A549 (cell line): Measurements from ENCODE around the gene EFHD1. TPM values are rescaled to one million over a fixed set of nuclear protein-coding genes. Genes with fewer than 3 reads are reported as not detected.

Experiments
- ATAC-seq, 2 experiments: fragments of 200-7000 bp in 1 of 2; fragments of >200 bp in 1 of 2; cut with Nextera tagmentation in 1 of 2; cut with Tn5 transposase in 1 of 2; 3 replicates each; pipeline versions ENCODE4 v1.8.0 to v1.9.1; 2018 to 2020; ENCODE audit warnings: mild to moderate bottlenecking in 1 of 2, moderate library complexity in 1 of 2
- CTCF ChIA-PET: fragments of 300-600 bp; sonication (Branson Sonifier 250); formaldehyde crosslinking; extraction: SDS; loops from one replicate; lab custom pipeline; 2021; ENCODE audit warnings: antibody characterized with exemption, inconsistent platforms; lab: Yijun Ruan, JAX
- POLR2A ChIA-PET: fragments of 350-600 bp; formaldehyde crosslinking; extraction: SDS; loops from one replicate; lab custom pipeline; 2021; ENCODE audit warnings: antibody characterized with exemption, inconsistent platforms; lab: Yijun Ruan, JAX
- DNase-seq, 2 experiments: peaks; one replicate each; pipeline versions ENCODE4 v3.0.0 to v3.0.0-alpha.2; 2011 to 2016; ENCODE audit warnings: low read depth in 1 of 2, low spot score in 1 of 2
- FAIRE-seq: peaks from 2 replicates; lab custom pipeline; 2011; peaks lifted over from hg19 to GRCh38; lab: Jason Lieb, UNC
- H3K27ac ChIP-seq, 2 experiments: fragments of >200 bp; sonication (Bioruptor Twin); formaldehyde crosslinking; 3 replicates each; pipeline ENCODE4 v1.5.1; 2016 to 2017
- H3K4me1 ChIP-seq: fragments of >200 bp; sonication (Bioruptor Twin); formaldehyde crosslinking; 3 replicates; pipeline ENCODE4 v1.6.1; 2016
- H3K4me2 ChIP-seq: fragments of >200 bp; sonication (Bioruptor Twin); formaldehyde crosslinking; 3 replicates; pipeline ENCODE4 v1.6.1; 2016
- H3K4me3 ChIP-seq: fragments of >200 bp; sonication (Bioruptor Twin); formaldehyde crosslinking; 3 replicates; pipeline ENCODE4 v1.5.1; 2016
- H3K9me3 ChIP-seq: fragments of >200 bp; sonication (Bioruptor Twin); formaldehyde crosslinking; 3 replicates; pipeline ENCODE4 v1.6.1; 2016
- BCL3 ChIP-seq: fragments of >200 bp; sonication (Bioruptor Twin); formaldehyde crosslinking; IDR thresholded peaks from 3 replicates; pipeline ENCODE4 v1.6.1; 2016
- BHLHE40 ChIP-seq: IDR thresholded peaks from 2 replicates; pipeline ENCODE4 v1.6.1; 2012; ENCODE audit warnings: low read depth, low read length, inconsistent platforms
- CBX2 ChIP-seq: fragments of 200-600 bp; sonication (generic); IDR thresholded peaks from 2 replicates; pipeline ENCODE4 v1.6.1; 2016; ENCODE audit warnings: low read depth, mild to moderate bottlenecking, borderline replicate concordance
- CEBPB ChIP-seq, 2 experiments: fragments of >200 bp in 1 of 2; sonication (Bioruptor Twin) in 1 of 2; formaldehyde crosslinking in 1 of 2; IDR thresholded peaks; 2 replicates each; pipeline ENCODE4 v1.6.1; 2012 to 2016
- CHD2 ChIP-seq: fragments of 150-350 bp; IDR thresholded peaks from 2 replicates; pipeline ENCODE4 v1.6.1; 2014; ENCODE audit warnings: low read length; ENCODE audit not compliant: partially characterized antibody
- E2F6 ChIP-seq: IDR thresholded peaks from 2 replicates; pipeline ENCODE4 v1.6.1; 2012; ENCODE audit warnings: low read depth, borderline replicate concordance
- ELK1 ChIP-seq: fragments of 150-350 bp; IDR thresholded peaks from 2 replicates; pipeline ENCODE4 v1.6.1; 2014; ENCODE audit warnings: low read depth, mild to moderate bottlenecking, low read length
- ESRRA ChIP-seq: fragments of 150-350 bp; IDR thresholded peaks from 2 replicates; pipeline ENCODE4 v1.6.1; 2014; ENCODE audit warnings: mild to moderate bottlenecking, low read length, borderline replicate concordance
- FOSB ChIP-seq: fragments of 250-450 bp; sonication (Bioruptor Pico); IDR thresholded peaks from 2 replicates; pipeline ENCODE4 v1.5.0; 2020; ENCODE audit warnings: mild to moderate bottlenecking, moderate library complexity
- GATA3 ChIP-seq: IDR thresholded peaks from 2 replicates; pipeline ENCODE4 v1.6.1; 2012; ENCODE audit warnings: borderline replicate concordance
- HDAC2 ChIP-seq: fragments of 200-600 bp; sonication (generic); IDR thresholded peaks from 2 replicates; pipeline ENCODE4 v1.6.1; 2016
- HEYL ChIP-seq: fragments of 250-450 bp; sonication (Bioruptor Pico); IDR thresholded peaks from 2 replicates; pipeline ENCODE4 v1.8.0; 2021; ENCODE audit warnings: mild to moderate bottlenecking, moderate library complexity
- HOXB5 ChIP-seq: fragments of 250-450 bp; sonication (Bioruptor Pico); IDR thresholded peaks from 2 replicates; pipeline ENCODE4 v1.5.0; 2020; ENCODE audit warnings: mild to moderate bottlenecking, moderate library complexity
- JUNB ChIP-seq: fragments of >200 bp; sonication (Bioruptor Twin); formaldehyde crosslinking; IDR thresholded peaks from 2 replicates; pipeline ENCODE4 v1.6.1; 2016
- KDM5A ChIP-seq: fragments of 200-600 bp; sonication (generic); IDR thresholded peaks from 2 replicates; pipeline ENCODE4 v1.6.1; 2016; ENCODE audit warnings: antibody characterized with exemption, mild to moderate bottlenecking
- MAZ ChIP-seq: fragments of 150-350 bp; IDR thresholded peaks from 2 replicates; pipeline ENCODE4 v1.6.1; 2014; ENCODE audit warnings: antibody characterized with exemption, low read depth, low read length, borderline replicate concordance
- NFE2L2 ChIP-seq: fragments of 150-350 bp; conservative IDR thresholded peaks from 2 replicates; pipeline ENCODE4 v1.6.1; 2014; ENCODE audit warnings: low read length
- NPAS2 ChIP-seq: fragments of 250-450 bp; sonication (Bioruptor Pico); IDR thresholded peaks from 2 replicates; pipeline ENCODE4 v1.8.0; 2022; ENCODE audit warnings: mild to moderate bottlenecking, moderate library complexity, borderline replicate concordance
- SMC3 ChIP-seq: fragments of >200 bp; sonication (Bioruptor Twin); formaldehyde crosslinking; IDR thresholded peaks from 3 replicates; pipeline ENCODE4 v1.6.1; 2018; ENCODE audit warnings: inconsistent platforms
- TFCP2L1 ChIP-seq: fragments of 250-450 bp; sonication (Bioruptor Pico); IDR thresholded peaks from 2 replicates; pipeline ENCODE4 v1.5.0; 2021; ENCODE audit warnings: mild to moderate bottlenecking
- ZC3H11A ChIP-seq: fragments of 450-650 bp; IDR thresholded peaks from 2 replicates; pipeline ENCODE4 v1.6.1; 2014; ENCODE audit warnings: antibody characterized with exemption, mild to moderate bottlenecking
- ZNF302 ChIP-seq: fragments of 250-450 bp; sonication (Bioruptor Pico); IDR thresholded peaks from 2 replicates; pipeline ENCODE4 v1.9.0; 2021; ENCODE audit warnings: inconsistent platforms, mild to moderate bottlenecking, moderate library complexity
- WGBS: methylation state at CpG from one replicate; pipeline ENCODE4 v1.1.6; 2017; ENCODE audit errors: missing lambda C conversion rate; 5-methylcytosine and 5-hydroxymethylcytosine counted together
- polyA plus RNA-seq, 4 experiments: library from polyadenylated mRNA; depleted of rRNA in 3 of 4; stranded (reverse); fragments of >200 nt; fragmentation: RNase III in 1 of 4; extraction: RNeasy Plus Mini Kit Qiagen cat#74134 plus additional on column Dnase treatment in 1 of 4; gene quantifications; 2 replicates in 3 of 4; 3 replicates in 1 of 4; pipeline ENCODE4 v1.2.3, GENCODE V29; 2011 to 2017
- TF ChIP-seq, protein P1 (sequence below): IDR thresholded peaks from 2 replicates; pipeline ENCODE4 v1.6.1; 2012
- TF ChIP-seq, protein P2 (sequence below): fragments of 250-450 bp; sonication (Bioruptor Pico); IDR thresholded peaks from 2 replicates; pipeline ENCODE4 v1.5.0; 2020; ENCODE audit warnings: low read depth, mild to moderate bottlenecking, moderate library complexity
- TF ChIP-seq, protein P3 (sequence below): IDR thresholded peaks from 2 replicates; pipeline ENCODE4 v1.6.1; 2012

The EFHD1 gene
- polyA plus RNA-seq, 2 of the 4 experiments (the other 2 are of a cell fraction), result 1.5 to 2.3 TPM

- WGBS, result 85% methylated on average over 4 of the region's 4 CpGs
- Histone ChIP-seq H3K4me1 (peaks cover 11% of the 10 kb centered on the region; the same call in 2 of the 3 replicates), H3K4me2 (no peak overlapping the region), H3K27ac (no peak overlapping the region), H3K9me3 (no peaks in the 10 kb centered on the region)
- POLR2A ChIA-PET, result no interaction called here
- FAIRE-seq, result no peak
- TF ChIP-seq BCL3 (no peak), ZNF302 (no peak), KDM5A (no peak), GATA3 (no peak), HDAC2 (no peak), JUNB (no peak), ESRRA (no peak), HEYL (CRISPR knock-in tag) (no peak), HOXB5 (CRISPR knock-in tag) (no peak), CEBPB (IDR thresholded peaks at IDR 0.05) (no peak)
- TF ChIP-seq, all 56 proteins: peak for 0
- CTCF ChIA-PET, result interaction anchor here (3.9 kb wide), 1 partner anchor 33 kb away, joined by 14 read pairs; no protein-coding TSS in a partner anchor
- no peak for DNase-seq
- no peak overlapping the region for H3K4me3 ChIP-seq
- no peak for ATAC-seq
Observed at GRCh38 chr2:232635820-232636219, 2.4 kb downstream of the EFHD1 start.

DNA sequence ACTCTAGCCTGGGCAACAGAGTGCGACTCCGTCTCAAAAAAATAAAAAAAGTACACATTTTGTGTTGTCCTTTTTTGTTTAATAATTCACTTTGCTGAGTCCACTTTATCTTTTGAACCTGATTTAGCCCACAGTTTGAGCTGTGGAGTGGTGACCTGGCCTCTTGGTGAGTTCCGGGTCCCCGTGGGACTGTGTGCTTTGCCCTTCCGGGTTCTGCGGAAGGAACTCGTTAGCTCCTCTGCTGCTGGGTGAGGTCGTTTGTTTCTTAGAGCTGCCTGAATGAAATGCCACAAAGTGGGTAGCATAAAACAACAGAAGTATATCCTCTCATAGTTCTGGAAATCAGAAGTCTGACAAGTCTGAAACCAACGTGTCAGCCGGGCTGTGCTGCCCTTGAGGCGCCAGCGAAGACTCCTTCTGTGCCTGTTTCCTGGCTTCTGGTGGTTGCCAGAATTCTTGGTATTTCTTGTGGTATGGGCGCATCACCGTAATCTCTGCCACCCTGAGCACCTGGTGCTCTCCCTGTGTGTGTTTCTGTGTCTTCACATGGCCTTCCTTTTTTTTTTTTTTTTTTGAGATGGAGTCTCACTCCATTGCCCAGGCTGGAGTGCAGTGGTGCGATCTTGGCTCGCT, 3.5 kb downstream of the EFHD1 start:
- CTCF ChIA-PET, result interaction anchor here (0.7 kb wide), 1 partner anchor 79 kb away, joined by 3 read pairs; no protein-coding TSS in a partner anchor
- H3K4me3 ChIP-seq, result no peak overlapping the region
- POLR2A ChIA-PET, result no interaction called here
- WGBS, result 83% methylated on average over 16 of the region's 16 CpGs
- no peaks in the 10 kb centered on the region for H3K9me3 ChIP-seq
- no peak overlapping the region for H3K27ac ChIP-seq
- TF ChIP-seq, protein P1, sequence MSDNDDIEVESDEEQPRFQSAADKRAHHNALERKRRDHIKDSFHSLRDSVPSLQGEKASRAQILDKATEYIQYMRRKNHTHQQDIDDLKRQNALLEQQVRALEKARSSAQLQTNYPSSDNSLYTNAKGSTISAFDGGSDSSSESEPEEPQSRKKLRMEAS, result no peak
- TF ChIP-seq MAZ (no peak), TFCP2L1 (CRISPR knock-in tag) (no peak), BHLHE40 (no peak), FOSB (no peak), SMC3 (no peak), CHD2 (no peak), NPAS2 (no peak), ZC3H11A (no peak), BCL3 (no peak), HOXB5 (CRISPR knock-in tag) (no peak), E2F6 (no peak), NFE2L2 (no peak), ELK1 (no peak), ESRRA (no peak), CBX2 (no peak)
- TF ChIP-seq, protein P2, sequence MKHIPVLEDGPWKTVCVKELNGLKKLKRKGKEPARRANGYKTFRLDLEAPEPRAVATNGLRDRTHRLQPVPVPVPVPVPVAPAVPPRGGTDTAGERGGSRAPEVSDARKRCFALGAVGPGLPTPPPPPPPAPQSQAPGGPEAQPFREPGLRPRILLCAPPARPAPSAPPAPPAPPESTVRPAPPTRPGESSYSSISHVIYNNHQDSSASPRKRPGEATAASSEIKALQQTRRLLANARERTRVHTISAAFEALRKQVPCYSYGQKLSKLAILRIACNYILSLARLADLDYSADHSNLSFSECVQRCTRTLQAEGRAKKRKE (CRISPR knock-in tag), result no peak
- TF ChIP-seq, protein P3, sequence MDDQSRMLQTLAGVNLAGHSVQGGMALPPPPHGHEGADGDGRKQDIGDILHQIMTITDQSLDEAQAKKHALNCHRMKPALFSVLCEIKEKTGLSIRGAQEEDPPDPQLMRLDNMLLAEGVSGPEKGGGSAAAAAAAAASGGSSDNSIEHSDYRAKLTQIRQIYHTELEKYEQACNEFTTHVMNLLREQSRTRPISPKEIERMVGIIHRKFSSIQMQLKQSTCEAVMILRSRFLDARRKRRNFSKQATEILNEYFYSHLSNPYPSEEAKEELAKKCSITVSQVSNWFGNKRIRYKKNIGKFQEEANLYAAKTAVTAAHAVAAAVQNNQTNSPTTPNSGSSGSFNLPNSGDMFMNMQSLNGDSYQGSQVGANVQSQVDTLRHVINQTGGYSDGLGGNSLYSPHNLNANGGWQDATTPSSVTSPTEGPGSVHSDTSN, result no peak
- no peak overlapping the region for H3K4me2 ChIP-seq
- ATAC-seq, result no peak
- peaks cover 11% of the 10 kb centered on the region; the same call in 2 of the 3 replicates for H3K4me1 ChIP-seq
- no peak for FAIRE-seq
- DNase-seq, result no peak
